HG03025 (cell line): ENCODE measurements around the gene SELENOI.
"Not testable (repeated sequence)": the region's sequence is repeated elsewhere in the genome, so short reads cannot be mapped to it uniquely, and the experiment has no call there.

Experiments used
- ATAC-seq: cut with Tn5 transposase; IDR thresholded peaks from one replicate; pipeline ENCODE4 v1.9.1; 2021; ENCODE audit warnings: mild to moderate bottlenecking, moderate library complexity; ENCODE audit not compliant: unreplicated experiment, low FRiP score

The SELENOI gene

DNA sequence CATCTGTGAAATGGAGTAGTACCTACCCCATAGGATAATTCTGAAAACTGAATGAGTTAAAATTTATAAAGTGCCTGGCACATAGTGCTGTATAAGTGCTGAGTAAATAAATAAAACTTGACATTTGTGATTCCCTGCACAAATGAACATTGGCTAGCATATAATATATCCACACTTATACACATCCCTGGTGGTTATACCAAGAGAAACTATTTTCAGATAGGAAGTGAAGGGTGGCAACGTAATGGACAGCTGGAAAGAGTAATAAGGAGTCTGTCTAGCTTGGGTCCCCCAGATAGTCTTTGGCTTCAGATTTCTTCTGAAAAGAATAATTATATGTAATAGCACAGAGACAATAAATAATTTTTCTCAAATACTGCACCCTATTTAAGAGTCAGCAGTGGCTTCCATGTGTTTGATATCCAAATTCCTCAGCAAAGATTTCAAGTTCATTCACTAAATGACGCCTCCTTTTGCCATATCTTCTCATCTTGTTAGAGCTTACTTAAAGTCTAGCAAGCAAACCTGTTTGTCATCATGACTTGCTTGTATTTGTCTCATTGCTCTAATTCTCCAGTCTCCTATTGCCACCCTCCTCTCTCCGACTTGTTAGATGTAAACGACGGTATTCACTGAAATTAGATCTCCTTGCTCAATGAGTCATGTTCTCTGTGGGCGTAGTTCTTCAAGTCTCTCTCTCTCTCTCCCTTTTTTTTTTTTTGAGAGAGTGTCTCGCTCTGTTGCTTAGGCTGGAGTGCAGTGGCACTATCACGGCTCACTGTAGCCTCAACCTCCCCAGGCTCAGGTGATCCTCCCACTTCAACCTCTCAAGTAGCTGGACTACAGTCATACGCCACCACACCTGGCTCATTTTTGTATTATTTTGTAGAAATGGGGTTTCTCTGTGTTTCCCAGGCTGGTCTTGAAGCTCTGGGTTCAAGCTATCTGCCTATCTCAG is 9.4 kb downstream of the SELENOI start:
- ATAC-seq = no peak

DNA sequence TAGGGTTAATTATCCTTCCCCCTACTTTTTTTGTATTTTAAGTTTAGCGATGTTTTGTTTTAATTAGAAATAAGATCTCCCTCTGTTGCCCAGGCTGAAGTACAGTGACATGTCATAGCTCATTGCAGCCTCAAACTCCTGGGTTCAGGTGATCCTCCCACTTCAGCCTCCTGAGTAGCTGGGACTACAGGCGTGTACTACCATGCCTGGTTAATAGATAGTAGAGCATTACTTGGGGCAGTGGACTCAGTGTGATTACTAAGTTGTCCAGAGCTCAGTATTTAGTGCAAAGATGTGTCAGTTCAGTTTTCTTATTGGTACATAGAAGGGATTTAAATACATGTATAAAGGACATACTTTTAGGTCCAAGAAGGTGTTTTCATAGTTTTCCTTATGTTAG is 10.2 kb downstream of the SELENOI start:
- ATAC-seq = no peak

GRCh38 chr2:26356771-26357170 is 10.8 kb downstream of the SELENOI start:
- ATAC-seq = no peak

DNA sequence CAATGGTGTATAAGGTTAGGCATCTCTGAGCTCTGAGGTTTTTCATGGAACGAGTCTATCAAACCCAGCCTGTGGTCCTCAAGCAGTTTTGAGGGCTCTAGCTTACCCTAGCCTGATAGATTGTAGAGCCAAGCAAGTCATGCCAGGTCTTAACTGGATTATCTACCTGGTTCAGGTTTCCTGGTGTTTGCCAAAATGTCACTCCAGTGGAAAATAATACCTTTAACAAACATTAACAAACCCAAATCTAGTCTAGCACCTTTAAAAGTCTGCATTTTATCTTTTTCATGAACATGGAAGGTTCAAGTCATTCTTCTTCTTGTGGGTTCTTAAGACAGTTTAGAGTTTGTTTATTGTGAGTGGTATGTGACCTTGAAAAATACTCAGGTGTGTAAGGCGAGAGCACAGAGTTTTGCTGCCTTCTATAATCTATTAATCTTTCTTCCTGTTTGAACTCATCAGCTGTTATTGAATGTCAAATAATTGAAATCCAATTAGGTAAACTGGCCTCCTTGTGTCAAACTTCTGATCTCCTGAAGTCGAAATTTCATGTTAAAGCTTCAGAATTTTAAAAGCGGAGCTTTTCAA is 14.0 kb downstream of the SELENOI start:
- no peak for ATAC-seq

GRCh38 chr2:26363323-26363722 is 17.4 kb downstream of the SELENOI start:
- no peak for ATAC-seq

GRCh38 chr2:26363958-26364357 is 18.0 kb downstream of the SELENOI start:
- no peak for ATAC-seq

DNA sequence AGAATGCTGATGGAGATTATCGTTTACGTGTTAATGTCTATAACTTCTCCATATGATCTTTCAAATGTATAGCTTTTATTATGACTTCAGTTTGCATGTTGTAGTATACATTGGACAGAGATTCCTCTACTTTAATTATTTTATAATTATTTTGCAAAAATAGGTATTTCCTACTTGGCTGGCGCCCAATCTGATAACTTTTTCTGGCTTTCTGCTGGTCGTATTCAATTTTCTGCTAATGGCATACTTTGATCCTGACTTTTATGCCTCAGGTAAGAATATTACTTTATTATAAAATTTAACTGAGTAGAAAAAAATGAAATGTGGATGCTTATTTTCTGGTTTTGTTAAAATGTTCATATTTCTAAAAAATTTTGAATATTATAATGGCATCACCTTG is 18.7 kb downstream of the SELENOI start:
- ATAC-seq = no peak

- ATAC-seq = no peak
Observed at GRCh38 chr2:26366957-26367356, 21.0 kb downstream of the SELENOI start.

DNA sequence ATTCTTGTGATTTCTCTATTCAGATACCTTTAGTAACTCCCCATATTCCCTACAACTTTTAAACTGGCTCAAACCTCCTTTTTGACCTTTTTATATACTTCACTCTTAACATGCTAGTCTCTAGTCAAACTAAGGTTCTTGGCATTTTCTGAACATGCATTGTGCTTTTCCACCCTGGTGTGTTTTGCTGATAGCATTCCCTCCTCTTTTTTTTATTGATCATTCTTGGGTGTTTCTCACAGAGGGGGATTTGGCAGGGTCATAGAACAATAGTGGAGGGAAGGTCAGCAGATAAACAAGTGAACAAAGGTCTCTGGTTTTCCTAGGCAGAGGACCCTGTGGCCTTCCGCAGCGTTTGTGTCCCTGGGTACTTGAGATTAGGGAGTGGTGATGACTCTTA is 23.7 kb downstream of the SELENOI start:
- not testable (repeated sequence) for ATAC-seq

DNA sequence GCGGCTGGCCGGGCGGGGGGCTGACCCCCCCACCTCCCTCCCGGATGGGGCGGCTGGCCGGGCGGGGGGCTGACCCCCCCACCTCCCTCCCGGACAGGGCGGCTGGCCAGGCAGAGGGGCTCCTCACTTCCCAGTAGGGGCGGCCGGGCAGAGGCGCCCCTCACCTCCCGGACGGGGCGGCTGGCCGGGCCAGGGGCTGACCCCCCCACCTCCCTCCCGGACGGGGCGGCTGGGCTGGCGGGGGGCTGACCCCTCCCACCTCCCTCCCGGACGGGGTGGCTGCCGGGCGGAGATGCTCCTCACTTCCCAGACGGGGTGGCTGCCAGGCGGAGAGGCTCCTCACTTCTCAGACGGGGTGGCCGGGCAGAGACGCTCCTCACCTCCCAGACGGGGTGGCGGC is 25.0 kb downstream of the SELENOI start:
- not testable (repeated sequence) for ATAC-seq

GRCh38 chr2:26376799-26377198 is 30.9 kb downstream of the SELENOI start:
- no peak for ATAC-seq

- no peak for ATAC-seq
Observed at GRCh38 chr2:26380281-26380680, 34.3 kb downstream of the SELENOI start.

GRCh38 chr2:26382564-26382963 is 36.6 kb downstream of the SELENOI start:
- no peak for ATAC-seq

- ATAC-seq = no peak
Observed at GRCh38 chr2:26384183-26384582, 38.2 kb downstream of the SELENOI start.

GRCh38 chr2:26384597-26384996 is 38.7 kb downstream of the SELENOI start:
- ATAC-seq = no peak

- ATAC-seq = no peak
Observed at GRCh38 chr2:26387189-26387588, 41.2 kb downstream of the SELENOI start.

DNA sequence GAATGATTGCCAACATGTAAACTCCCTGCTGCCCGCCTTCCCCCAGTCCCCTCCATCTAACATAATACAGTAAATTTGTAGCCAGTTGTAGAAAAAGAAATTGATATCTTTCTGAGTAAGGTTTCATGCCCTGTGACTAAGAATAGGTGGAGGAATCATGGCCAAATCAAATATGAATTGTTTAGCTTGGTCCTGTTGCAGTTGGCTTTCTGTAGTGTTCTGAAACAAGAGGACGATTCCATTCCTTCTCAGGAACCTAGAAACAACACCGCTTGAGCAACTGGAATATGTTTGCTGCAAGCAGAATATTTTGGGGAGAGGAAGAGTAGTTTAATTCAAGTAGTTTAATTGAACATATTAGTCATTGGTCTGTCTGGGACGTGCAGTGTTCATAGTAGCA is 48.8 kb downstream of the SELENOI start:
- ATAC-seq = no peak

DNA sequence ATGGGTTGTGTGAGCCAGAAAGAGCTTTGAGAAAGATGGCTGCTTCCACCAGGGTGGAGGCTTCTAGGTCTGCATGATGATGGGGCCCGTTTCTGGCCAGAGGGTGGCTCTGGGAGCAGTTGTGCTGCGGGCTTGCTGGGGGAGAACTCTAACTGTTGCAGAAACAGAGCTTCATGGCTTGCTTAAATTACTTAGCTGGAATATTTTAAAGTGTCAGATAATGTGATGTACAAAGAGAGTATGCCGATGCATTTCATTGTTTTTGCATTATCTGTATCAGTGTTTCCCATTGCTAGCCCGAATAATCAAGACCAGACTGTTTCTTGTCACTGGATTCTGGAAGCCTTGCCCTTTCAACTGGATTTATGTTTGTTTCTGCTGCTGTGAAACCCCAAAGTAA is 49.5 kb downstream of the SELENOI start:
- ATAC-seq = no peak

GRCh38 chr2:26396734-26397298 is 50.9 kb downstream of the SELENOI start:
- ATAC-seq = no peak

GRCh38 chr2:26399771-26400376 is 53.9 kb downstream of the SELENOI start:
- no peak for ATAC-seq

GRCh38 chr2:26400723-26401122 is 54.8 kb downstream of the SELENOI start:
- no peak for ATAC-seq
